ENCODE measurements around the gene GBA3.
A peak's percentile ranks its signal among the peaks of the same experiment; 100 is the strongest.

Gene GBA3

GRCh38 chr4:22692736-22693135, at the start of gene GBA3:
GBA3 (plus strand) TSS chr4:22692937.
- peak; percentile 1 to 23 for DNase-seq

- DNase-seq: no peak
Observed at GRCh38 chr4:22643952-22644351, 48.8 kb upstream of the GBA3 start.

- no peak for DNase-seq
Observed at GRCh38 chr4:22645481-22646182, 47.1 kb upstream of the GBA3 start.

- no peak for DNase-seq
Observed at GRCh38 chr4:22648996-22649395, 43.7 kb upstream of the GBA3 start.

GRCh38 chr4:22650771-22651170, 42.0 kb upstream of the GBA3 start:
- DNase-seq: no peak

- no peak for DNase-seq
Observed at GRCh38 chr4:22653752-22654151, 39.0 kb upstream of the GBA3 start.

GRCh38 chr4:22661443-22661842, 31.3 kb upstream of the GBA3 start:
- DNase-seq: no peak

- no peak for DNase-seq
Observed at GRCh38 chr4:22667332-22667940, 25.3 kb upstream of the GBA3 start.

- no peak for DNase-seq
Observed at GRCh38 chr4:22668301-22668700, 24.4 kb upstream of the GBA3 start.

- no peak for DNase-seq
Observed at GRCh38 chr4:22668702-22669101, 24.0 kb upstream of the GBA3 start.

GRCh38 chr4:22670956-22671355, 21.8 kb upstream of the GBA3 start:
- no peak for DNase-seq

GRCh38 chr4:22672519-22672918, 20.2 kb upstream of the GBA3 start:
- no peak for DNase-seq

GRCh38 chr4:22672944-22673343, 19.8 kb upstream of the GBA3 start:
- no peak for DNase-seq

- no peak for DNase-seq
Observed at GRCh38 chr4:22674700-22675099, 18.0 kb upstream of the GBA3 start.

- no peak for DNase-seq
Observed at GRCh38 chr4:22676063-22676462, 16.7 kb upstream of the GBA3 start.

- DNase-seq: no peak
Observed at GRCh38 chr4:22677780-22678179, 15.0 kb upstream of the GBA3 start.

GRCh38 chr4:22678940-22679854, 13.5 kb upstream of the GBA3 start:
- no peak for DNase-seq

- DNase-seq: no peak
Observed at GRCh38 chr4:22680065-22680642, 12.6 kb upstream of the GBA3 start.

- DNase-seq: no peak
Observed at GRCh38 chr4:22683726-22684125, 9.0 kb upstream of the GBA3 start.

- DNase-seq: no peak
Observed at GRCh38 chr4:22686141-22686540, 6.6 kb upstream of the GBA3 start.

GRCh38 chr4:22688236-22688635, 4.5 kb upstream of the GBA3 start:
- DNase-seq: no peak

- no peak for DNase-seq
Observed at GRCh38 chr4:22689428-22689827, 3.3 kb upstream of the GBA3 start.

- DNase-seq: no peak
Observed at GRCh38 chr4:22695029-22695428, 2.3 kb downstream of the GBA3 start.
